Activated CD8-positive, alpha-beta T cell treated with anti-CD3 and anti-CD28 coated beads, Interleukin-2, amount 10 ng/mL, durations not matched to agents 7 days and 5 days (primary cell): ENCODE measurements around the gene HSD3B2. TPM values are rescaled to one million over a fixed set of nuclear protein-coding genes. Genes with fewer than 3 reads are reported as not detected.

ENCODE experiments used
- ATAC-seq: fragments of 150-1000 bp; cut with Tn5 transposase; one replicate; pipeline ENCODE4 v1.10.0; 2021; ENCODE audit warnings: moderate library complexity
- CTCF ChIA-PET: fragments of 350-600 bp; sonication (Branson Sonifier 250); formaldehyde crosslinking; loops from one replicate; lab custom pipeline; 2021; ENCODE audit warnings: antibody characterized with exemption; lab: Charles Lee
- POLR2A ChIA-PET: fragments of 350-600 bp; sonication (Branson Sonifier 250); formaldehyde crosslinking; loops from one replicate; lab custom pipeline; 2021; ENCODE audit warnings: antibody characterized with exemption; lab: Charles Lee
- DNase-seq: peaks from one replicate; pipeline ENCODE4 v3.0.0-alpha.2; 2020
- H3K27ac Mint-ChIP-seq: one replicate; pipeline ENCODE4 v1.8.0; 2021; ENCODE audit warnings: mild to moderate bottlenecking, mixed read lengths
- H3K27me3 Mint-ChIP-seq: one replicate; pipeline ENCODE4 v1.8.0; 2021; ENCODE audit warnings: low read depth, mixed read lengths
- H3K36me3 Mint-ChIP-seq: one replicate; pipeline ENCODE4 v1.8.0; 2021; ENCODE audit warnings: low read depth, mixed read lengths
- H3K4me1 Mint-ChIP-seq: one replicate; pipeline ENCODE4 v1.8.0; 2021; ENCODE audit warnings: low read depth, mixed read lengths
- H3K4me3 Mint-ChIP-seq: one replicate; pipeline ENCODE4 v1.8.0; 2021; ENCODE audit warnings: mild to moderate bottlenecking, mixed read lengths
- H3K9me3 Mint-ChIP-seq: one replicate; pipeline ENCODE4 v1.8.0; 2022; ENCODE audit warnings: mixed read lengths; ENCODE audit not compliant: insufficient read depth
- total RNA-seq, 2 experiments: library from RNA; stranded (reverse); gene quantifications; one replicate each; pipeline ENCODE4 v1.2.3, GENCODE V29; 2021

The HSD3B2 gene
- total RNA-seq, 2 experiments from 2014 or later = not detected

DNA sequence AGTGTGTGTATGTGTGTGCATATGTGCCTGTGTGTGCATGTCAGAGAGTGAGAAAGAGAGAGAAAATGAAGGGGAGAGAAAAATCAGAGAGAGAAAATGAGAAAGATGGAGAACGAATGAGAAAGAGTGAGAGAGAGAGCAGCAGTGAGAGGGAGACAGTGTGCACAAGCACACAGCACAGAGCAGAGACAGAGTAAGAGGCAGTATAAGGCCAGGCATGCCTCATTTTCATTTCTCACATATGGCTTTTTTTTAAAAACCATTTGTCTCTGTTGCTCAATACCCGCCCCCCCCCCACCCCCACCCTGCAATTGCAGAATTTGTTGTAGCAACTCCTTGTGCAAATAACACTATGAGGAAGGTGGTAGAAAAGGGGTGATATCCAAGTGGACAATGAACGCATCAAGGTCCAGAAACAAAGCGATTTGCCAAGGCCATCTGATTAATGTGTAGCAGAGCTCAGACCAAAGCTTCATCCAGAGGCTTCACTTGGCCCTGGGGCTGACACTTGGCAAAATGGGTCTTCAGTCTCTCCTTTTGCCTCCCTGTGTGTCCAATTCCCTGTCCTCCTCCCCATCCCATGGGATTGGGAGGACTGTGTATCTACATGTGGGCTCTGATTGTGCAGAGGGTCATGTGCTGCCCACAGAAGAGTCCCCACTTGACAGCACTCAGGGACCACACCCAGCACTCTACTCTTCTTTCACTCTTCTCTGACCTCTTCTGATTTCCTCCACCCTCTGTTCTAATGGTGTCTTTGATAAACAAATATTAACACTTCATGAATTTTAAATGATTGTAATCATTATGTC lies 53.1 kb downstream of the HSD3B2 start:
- Mint-ChIP-seq H3K4me3 (no peak overlapping the region), H3K27ac (no peak overlapping the region), H3K36me3 (no peaks in the 10 kb centered on the region), H3K9me3 (no peaks in the 10 kb centered on the region), H3K27me3 (peaks cover 5% of the 10 kb centered on the region), H3K4me1 (no peaks in the 10 kb centered on the region)
- ChIA-PET CTCF (no interaction called here), POLR2A (no interaction called here)
- ATAC-seq (no peak), DNase-seq (no peak)

DNA sequence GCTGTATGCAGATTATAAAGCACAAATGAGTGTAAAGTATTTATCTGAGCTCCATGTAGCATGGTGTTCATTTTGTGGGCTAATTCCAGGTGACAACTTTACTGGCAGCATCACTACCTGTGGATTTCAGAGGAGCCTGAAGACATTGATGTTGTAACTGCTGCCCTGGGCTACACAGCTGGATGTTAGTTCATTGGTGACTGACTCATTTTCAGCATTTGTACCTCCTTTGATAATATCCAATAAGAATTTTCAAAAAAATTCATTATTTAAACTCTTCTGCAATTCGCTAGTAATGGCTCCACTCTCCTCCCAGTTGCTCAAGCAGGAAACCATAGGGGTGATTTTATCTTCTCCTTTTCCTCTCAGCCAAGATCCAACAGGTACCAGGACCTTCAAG lies 54.8 kb downstream of the HSD3B2 start:
- H3K9me3 Mint-ChIP-seq = no peaks in the 10 kb centered on the region
- POLR2A ChIA-PET = no interaction called here

DNA sequence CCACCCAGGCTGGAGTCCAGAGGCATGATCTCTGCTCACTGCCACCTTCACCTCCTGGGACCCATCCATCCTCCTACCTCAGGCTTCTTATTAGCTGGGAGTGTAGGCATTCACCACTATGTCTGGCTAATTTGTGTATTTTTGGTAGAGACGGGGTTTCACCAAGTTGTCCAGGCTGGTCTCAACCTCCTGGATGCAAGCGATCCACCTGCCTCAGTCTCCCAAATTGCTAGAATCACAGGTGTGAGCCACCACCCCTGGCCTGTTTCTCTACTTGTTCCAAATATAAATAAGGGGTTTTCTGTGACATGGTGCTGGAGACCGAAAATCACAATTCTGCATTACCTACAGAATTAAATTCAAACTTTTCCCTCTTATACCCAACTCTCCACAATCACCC lies 55.4 kb downstream of the HSD3B2 start:
- H3K4me1 Mint-ChIP-seq = no peaks in the 10 kb centered on the region
- no peaks in the 10 kb centered on the region for H3K9me3 Mint-ChIP-seq
- no peak for DNase-seq
- peaks cover 5% of the 10 kb centered on the region for H3K27me3 Mint-ChIP-seq
- ATAC-seq = no peak
- ChIA-PET CTCF (no interaction called here), POLR2A (no interaction called here)
- H3K27ac Mint-ChIP-seq = no peak overlapping the region
- no peak overlapping the region for H3K4me3 Mint-ChIP-seq
- H3K36me3 Mint-ChIP-seq = no peaks in the 10 kb centered on the region

More for the DNA sequence above, 54.8 kb downstream of the HSD3B2 start:
- Mint-ChIP-seq H3K36me3 (no peaks in the 10 kb centered on the region), H3K27ac (no peak overlapping the region), H3K27me3 (peaks cover 5% of the 10 kb centered on the region), H3K4me1 (no peaks in the 10 kb centered on the region), H3K4me3 (no peak overlapping the region)
- no peak for ATAC-seq
- CTCF ChIA-PET = no interaction called here
- DNase-seq = no peak

DNA sequence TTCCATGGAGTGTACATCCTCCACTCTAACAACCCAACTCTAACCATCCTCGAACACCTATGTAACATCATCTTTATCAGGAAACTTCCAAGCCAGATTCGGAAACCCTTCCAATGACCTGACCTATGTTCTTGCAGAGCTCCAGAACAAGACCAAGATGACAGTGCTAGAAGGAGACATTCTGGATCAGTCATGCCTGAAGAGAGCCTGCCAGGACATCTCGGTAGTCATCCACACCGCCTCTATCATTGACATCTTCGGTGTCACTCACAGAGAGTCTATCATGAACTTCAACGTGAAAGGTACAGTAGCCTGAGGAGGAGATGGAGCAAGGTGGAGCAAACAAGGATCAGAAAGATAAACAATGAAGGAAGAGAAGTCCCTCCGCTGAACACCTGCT lies 56.0 kb downstream of the HSD3B2 start:
- Mint-ChIP-seq H3K4me3 (no peak overlapping the region), H3K9me3 (no peaks in the 10 kb centered on the region), H3K4me1 (peaks cover 2% of the 10 kb centered on the region), H3K27ac (no peak overlapping the region), H3K36me3 (no peaks in the 10 kb centered on the region), H3K27me3 (peaks cover 5% of the 10 kb centered on the region)
- ChIA-PET POLR2A (no interaction called here), CTCF (no interaction called here)
- DNase-seq (no peak), ATAC-seq (no peak)

DNA sequence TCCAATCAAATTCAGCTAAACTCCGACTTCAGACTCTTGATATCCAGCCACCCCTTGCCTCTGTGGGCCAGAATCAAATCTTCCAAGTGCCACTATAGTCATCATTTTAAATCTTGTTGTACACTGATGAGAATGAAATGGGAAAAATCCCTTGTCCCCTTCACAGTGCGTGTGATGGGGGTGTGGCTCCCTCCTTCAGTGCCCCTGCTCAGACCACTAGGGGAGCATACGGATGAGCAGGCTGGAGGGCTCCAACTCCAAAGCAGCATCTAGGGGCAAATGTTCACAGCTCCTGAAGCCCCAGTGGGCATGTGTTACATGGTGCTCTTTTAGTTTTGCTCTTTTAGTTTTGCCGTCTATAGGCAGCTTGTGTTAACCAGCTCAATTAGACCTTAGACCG lies 56.6 kb downstream of the HSD3B2 start:
- ChIA-PET POLR2A (no interaction called here), CTCF (interaction anchor here (1.1 kb wide), 1 partner anchor 197 kb away, joined by 3 read pairs; no protein-coding TSS in a partner anchor)
- no peaks in the 10 kb centered on the region for H3K9me3 Mint-ChIP-seq
- peaks cover 5% of the 10 kb centered on the region for H3K27me3 Mint-ChIP-seq
- H3K27ac Mint-ChIP-seq = no peak overlapping the region
- ATAC-seq (no peak), DNase-seq (no peak)
- H3K4me1 Mint-ChIP-seq = peaks cover 3% of the 10 kb centered on the region
- no peak overlapping the region for H3K4me3 Mint-ChIP-seq
- no peaks in the 10 kb centered on the region for H3K36me3 Mint-ChIP-seq

DNA sequence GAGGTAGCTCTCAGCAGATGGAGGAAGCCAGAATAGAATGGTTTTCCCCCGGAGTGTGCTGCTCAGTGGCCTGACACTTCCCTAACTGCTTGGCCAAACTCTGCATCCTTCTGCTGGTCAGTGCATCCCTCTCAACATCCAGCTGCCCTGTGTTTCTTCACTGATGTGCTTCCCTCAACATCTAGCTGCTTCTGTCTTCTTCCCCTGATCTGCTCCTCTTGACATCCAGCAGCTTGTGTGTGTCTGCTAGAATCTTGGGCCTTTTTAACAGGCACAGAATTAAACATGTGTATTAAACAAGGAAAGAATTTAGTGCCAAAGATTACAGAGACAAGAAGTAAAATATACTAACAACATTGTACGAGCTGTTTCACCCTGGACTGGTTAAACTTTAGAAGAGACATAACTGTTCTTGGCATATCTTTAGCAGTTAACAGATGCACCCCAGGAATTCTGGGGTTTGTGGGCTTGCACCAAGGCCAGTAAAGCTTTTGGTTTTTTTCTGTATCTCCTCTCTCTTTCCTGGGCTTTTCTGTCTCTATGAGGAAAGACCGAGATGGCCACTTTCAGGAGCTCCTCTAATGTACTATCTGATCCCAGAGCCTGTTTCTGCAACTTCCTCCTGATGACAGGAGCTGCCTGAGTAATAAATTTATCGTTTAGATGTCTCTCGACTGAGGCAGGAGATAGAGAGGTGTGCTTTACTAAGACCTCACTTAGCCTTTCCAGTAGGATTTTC lies 57.3 kb downstream of the HSD3B2 start:
- no peaks in the 10 kb centered on the region for H3K9me3 Mint-ChIP-seq
- H3K27ac Mint-ChIP-seq = no peak overlapping the region
- no peak overlapping the region for H3K4me3 Mint-ChIP-seq
- no peak for ATAC-seq
- DNase-seq = no peak
- peaks cover 3% of the 10 kb centered on the region for H3K4me1 Mint-ChIP-seq
- H3K27me3 Mint-ChIP-seq = peaks cover 5% of the 10 kb centered on the region
- ChIA-PET POLR2A (no interaction called here), CTCF (interaction anchor here (1.1 kb wide), 1 partner anchor 197 kb away, joined by 3 read pairs; no protein-coding TSS in a partner anchor)
- H3K36me3 Mint-ChIP-seq = no peaks in the 10 kb centered on the region

Other genes with a start within 250 kb of the HSD3B2 start
- gene HAO2, start 46.4 kb upstream of the HSD3B2 start, total RNA-seq = not detected
- not detected for gene HSD3B1, start 92.1 kb downstream of the HSD3B2 start, total RNA-seq
- under 1 TPM in 1 of 2 experiments, not detected in 1; 0.08 TPM for gene ZNF697, start 233.1 kb downstream of the HSD3B2 start, total RNA-seq